GM21619 (cell line): ENCODE measurements around the gene IVD.

Source experiments
- ATAC-seq: cut with Tn5 transposase; IDR thresholded peaks from one replicate; pipeline ENCODE4 v1.9.1; 2021; ENCODE audit not compliant: unreplicated experiment

Gene IVD

GRCh38 chr15:40405501-40406381 is at the start of gene IVD:
Gene IVD, plus strand, starts transcription at chr15:40405795. Its CDS starts 33 bp downstream, at chr15:40405828.
- peak; percentile 87 for ATAC-seq

- no peak for ATAC-seq
These were observed 49.5 kb upstream of the IVD start for GRCh38 chr15:40355976-40356585.

- no peak for ATAC-seq
These were observed 48.3 kb upstream of the IVD start for GRCh38 chr15:40357246-40357645.

GRCh38 chr15:40357723-40358470 is 47.7 kb upstream of the IVD start, which contains the start of gene DISP2:
Gene DISP2, plus strand, starts transcription at chr15:40358219. Its CDS starts 103 bp downstream, at chr15:40358322.
- ATAC-seq: peak; percentile 85

GRCh38 chr15:40358471-40359353 is 46.9 kb upstream of the IVD start:
- peak; percentile 21 for ATAC-seq

- no peak for ATAC-seq
These were observed 45.6 kb upstream of the IVD start for GRCh38 chr15:40360015-40360414.

- ATAC-seq: no peak
These were observed 44.0 kb upstream of the IVD start for GRCh38 chr15:40361640-40362039.

GRCh38 chr15:40363611-40364010 is 42.0 kb upstream of the IVD start:
- ATAC-seq: no peak

GRCh38 chr15:40364251-40364650 is 41.3 kb upstream of the IVD start:
- ATAC-seq: no peak

GRCh38 chr15:40365016-40365415 is 40.6 kb upstream of the IVD start:
- ATAC-seq: no peak

- ATAC-seq: no peak
These were observed 39.8 kb upstream of the IVD start for GRCh38 chr15:40365624-40366456.

GRCh38 chr15:40366457-40367370 is 38.9 kb upstream of the IVD start:
- ATAC-seq: no peak

GRCh38 chr15:40367371-40367685 is 38.3 kb upstream of the IVD start:
- ATAC-seq: no peak

GRCh38 chr15:40367686-40368611 is 37.6 kb upstream of the IVD start:
- ATAC-seq: peak; percentile 80

- ATAC-seq: no peak
These were observed 36.7 kb upstream of the IVD start for GRCh38 chr15:40368719-40369473.

- no peak for ATAC-seq
These were observed 36.1 kb upstream of the IVD start for GRCh38 chr15:40369474-40369869.

- no peak for ATAC-seq
These were observed 35.6 kb upstream of the IVD start for GRCh38 chr15:40369971-40370370.
